HG03064 (cell line): ENCODE data around the gene PHKG2.

Experiments
- ATAC-seq: cut with Tn5 transposase; IDR thresholded peaks from one replicate; pipeline ENCODE4 v1.9.1; 2021; ENCODE audit warnings: low read depth; ENCODE audit not compliant: unreplicated experiment

PHKG2 gene

GRCh38 chr16:30755955-30756780 lies 7.9 kb downstream of the PHKG2 start:
- ATAC-seq, result no peak

- no peak for ATAC-seq
Measured at GRCh38 chr16:30756781-30757100, 8.5 kb downstream of the PHKG2 start.

GRCh38 chr16:30757316-30757715 lies 9.1 kb downstream of the PHKG2 start:
- ATAC-seq, result no peak

- ATAC-seq, result no peak
Measured at GRCh38 chr16:30758988-30759491, 10.8 kb downstream of the PHKG2 start.

GRCh38 chr16:30760001-30760559 lies 11.9 kb downstream of the PHKG2 start:
- no peak for ATAC-seq

- ATAC-seq, result no peak
Measured at GRCh38 chr16:30760577-30761426, 12.6 kb downstream of the PHKG2 start.

- ATAC-seq, result peak; percentile 25
Measured at GRCh38 chr16:30761427-30761927, 13.3 kb downstream of the PHKG2 start.

- ATAC-seq, result peak; percentile 84
Measured at GRCh38 chr16:30761928-30762902, 14.0 kb downstream of the PHKG2 start, which contains the start of the genes CFAP119 and RNF40. Gene CFAP119, minus strand, starts transcription at chr16:30762062. Its CDS starts 314 bp downstream, at chr16:30761748. Gene RNF40, plus strand, starts transcription at chr16:30762322. Its CDS starts 224 bp downstream, at chr16:30762546.

GRCh38 chr16:30762991-30763725 lies 14.9 kb downstream of the PHKG2 start:
- no peak for ATAC-seq

- ATAC-seq, result no peak
Measured at GRCh38 chr16:30764086-30764485, 15.9 kb downstream of the PHKG2 start.

- ATAC-seq, result no peak
Measured at GRCh38 chr16:30764816-30765465, 16.7 kb downstream of the PHKG2 start.

GRCh38 chr16:30766206-30766932 lies 18.1 kb downstream of the PHKG2 start:
- ATAC-seq, result no peak

- ATAC-seq, result no peak
Measured at GRCh38 chr16:30766933-30767284, 18.7 kb downstream of the PHKG2 start.

GRCh38 chr16:30767767-30768465 lies 19.7 kb downstream of the PHKG2 start:
- no peak for ATAC-seq

GRCh38 chr16:30768583-30769181 lies 20.5 kb downstream of the PHKG2 start:
- ATAC-seq, result no peak

- ATAC-seq, result no peak
Measured at GRCh38 chr16:30769379-30770089, 21.3 kb downstream of the PHKG2 start.
